Activated T-cell treated with anti-CD3 and anti-CD28 coated beads for 48 hours (primary cell): ENCODE data around the gene ACOT7.

ENCODE experiments used
- DNase-seq: peaks from one replicate; pipeline ENCODE4 v3.0.0-alpha.2; 2020; ENCODE audit warnings: low read depth

ACOT7 gene

DNA sequence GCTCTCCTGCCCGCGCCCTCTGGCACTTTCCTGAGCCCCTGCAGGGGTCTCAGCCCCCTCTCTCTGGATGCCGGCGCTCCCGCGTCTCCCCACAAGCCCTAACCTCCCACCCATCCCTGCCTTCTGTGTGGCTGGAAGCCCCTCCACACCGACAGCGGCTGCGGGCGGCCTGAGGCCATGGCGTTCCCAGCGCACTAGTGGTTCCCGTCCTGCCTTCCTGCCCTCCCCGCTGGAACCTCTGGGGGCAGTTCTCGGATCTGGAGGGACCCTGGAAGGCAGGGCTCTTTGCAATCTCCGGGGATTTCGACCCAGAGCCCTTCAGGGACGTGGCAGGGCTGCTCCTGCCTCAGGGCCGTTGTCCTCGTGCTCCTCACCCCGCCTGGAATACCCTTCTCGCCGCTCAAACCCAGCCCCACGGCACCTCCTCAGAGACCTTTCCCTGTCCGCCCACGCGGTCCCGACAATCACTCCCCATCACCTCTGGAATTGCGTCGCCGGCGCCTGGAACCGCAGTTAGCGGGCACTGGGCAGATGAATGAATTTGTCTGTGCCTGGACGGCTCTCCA lies 30.5 kb upstream of the ACOT7 start:
- DNase-seq = no peak

DNA sequence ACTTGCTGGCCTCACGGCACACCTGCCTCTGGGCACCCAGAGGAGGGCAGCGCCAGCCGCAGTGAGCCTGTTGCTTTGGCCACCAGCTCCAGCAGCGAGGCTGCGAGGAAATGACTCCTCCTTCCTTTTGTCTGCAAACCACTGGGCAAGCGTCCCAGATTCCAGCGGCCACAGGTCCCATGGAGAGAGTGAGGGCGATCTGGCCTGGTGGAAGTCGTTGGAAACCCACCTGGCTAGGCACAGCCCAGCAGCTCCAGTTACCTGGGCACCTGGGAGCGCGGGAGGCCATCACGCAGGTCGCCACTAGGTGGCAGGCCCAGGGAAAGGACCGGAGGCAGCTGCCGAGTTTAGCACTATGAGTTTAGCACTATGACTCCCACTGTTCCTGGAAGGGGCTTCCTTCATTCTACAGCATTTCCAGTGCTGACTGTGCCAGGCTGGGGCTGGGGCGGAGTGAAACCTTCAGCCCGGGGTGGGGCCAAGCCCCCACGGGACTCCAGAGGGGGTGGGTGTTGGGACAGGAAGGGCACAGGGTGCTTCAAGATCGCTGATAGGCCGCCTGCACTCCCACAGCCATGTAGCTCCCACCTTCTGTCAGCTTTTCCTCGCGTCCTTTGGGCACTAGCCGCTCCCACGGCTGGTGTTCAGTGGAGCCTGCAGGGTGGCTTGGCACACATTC lies 29.9 kb upstream of the ACOT7 start:
- DNase-seq = peak; percentile 60

- DNase-seq = no peak
These were observed 27.7 kb upstream of the ACOT7 start for GRCh38 chr1:6421266-6421665.

DNA sequence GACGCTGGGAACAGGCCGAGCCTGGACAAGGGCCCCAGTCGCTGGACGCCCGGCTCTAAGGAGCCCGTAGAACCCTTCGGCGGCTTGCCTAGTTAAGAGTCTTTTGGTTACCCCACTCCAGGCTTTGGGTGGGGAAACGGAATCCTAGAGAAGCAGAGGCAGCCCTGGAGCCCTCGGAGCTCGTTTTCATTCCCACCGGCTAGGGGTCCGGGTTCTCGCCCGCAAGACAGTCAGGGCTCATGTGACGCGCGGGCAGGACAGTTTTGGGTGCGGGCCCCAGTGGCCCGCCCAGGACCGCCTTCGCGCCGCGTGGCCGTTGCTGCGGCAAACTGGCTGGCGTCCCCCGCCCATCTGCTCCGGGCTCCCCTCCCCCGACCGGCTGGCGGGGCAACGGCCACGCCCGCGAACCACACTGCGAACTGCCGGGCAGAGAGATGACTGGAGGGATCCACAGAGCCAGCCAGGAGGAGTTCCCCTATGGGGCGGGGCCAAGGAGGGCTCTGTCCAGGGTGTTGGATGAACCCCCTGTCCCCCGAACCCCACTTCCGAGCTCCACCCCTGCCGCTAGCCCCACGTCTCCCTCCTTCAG lies 27.0 kb upstream of the ACOT7 start:
- DNase-seq = no peak

GRCh38 chr1:6419804-6420453 lies 26.4 kb upstream of the ACOT7 start, which contains the start of gene HES2:
TSS of gene HES2 (minus strand) at chr1:6419919. CDS start at chr1:6419820, 99 bp downstream.
- no peak for DNase-seq

DNA sequence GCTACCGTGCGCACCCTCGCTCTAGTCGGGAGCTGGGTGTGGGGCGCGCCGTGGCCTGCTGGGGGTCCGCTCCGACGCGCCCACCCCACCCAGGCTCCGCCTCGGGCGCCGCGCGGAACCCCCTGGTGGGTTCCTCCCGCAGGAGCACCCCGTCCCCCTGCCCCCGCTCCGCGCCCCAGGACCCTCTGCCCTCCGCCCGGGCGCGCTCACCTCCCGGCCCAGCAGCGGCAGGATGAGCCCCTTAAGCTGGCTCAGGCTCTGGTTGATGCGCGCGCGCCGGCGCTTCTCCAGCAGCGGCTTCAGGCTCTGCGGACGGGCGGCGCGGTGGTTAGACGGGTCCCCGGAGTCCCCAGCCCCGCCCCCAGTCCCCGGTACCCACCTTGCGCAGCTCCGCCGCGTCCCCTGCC lies 25.8 kb upstream of the ACOT7 start:
- no peak for DNase-seq

DNA sequence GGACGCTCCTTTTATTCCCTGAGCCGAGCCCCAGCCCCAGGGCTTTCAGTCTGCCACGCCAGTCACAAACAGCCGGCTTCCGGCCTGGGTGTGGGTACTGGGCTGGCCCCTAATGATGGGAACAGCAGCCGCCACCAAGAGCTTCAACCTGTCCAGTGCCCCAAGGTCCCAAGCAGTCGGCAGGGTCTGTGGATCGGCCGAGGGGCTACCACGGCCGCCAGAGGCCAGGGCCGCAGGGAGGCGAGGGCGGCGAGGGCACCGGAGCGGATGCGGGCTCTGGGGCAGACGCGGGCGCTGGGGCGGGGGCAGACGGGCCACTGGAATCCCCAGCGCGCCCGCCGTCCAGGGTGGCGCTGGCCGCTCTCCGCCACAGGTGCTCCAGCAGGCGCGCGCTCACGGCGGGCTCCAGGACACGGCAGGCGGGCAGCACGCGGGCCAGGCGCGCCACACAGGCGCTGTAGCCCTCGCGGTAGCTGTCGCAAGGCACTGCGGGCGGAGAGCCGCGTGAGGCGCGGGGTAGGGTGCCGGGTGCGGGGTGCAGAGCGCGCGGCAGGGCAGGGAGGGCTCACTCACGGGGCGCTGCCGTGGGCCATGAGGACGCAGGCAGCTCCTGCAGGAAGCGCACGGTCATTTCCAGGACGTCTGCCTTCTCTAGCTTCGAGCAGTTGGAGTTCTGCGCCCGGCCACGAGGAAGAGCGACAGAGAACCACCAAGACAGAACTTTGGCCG lies 25.3 kb upstream of the ACOT7 start:
- no peak for DNase-seq

- no peak for DNase-seq
These were observed 24.5 kb upstream of the ACOT7 start for GRCh38 chr1:6417961-6418667.

DNA sequence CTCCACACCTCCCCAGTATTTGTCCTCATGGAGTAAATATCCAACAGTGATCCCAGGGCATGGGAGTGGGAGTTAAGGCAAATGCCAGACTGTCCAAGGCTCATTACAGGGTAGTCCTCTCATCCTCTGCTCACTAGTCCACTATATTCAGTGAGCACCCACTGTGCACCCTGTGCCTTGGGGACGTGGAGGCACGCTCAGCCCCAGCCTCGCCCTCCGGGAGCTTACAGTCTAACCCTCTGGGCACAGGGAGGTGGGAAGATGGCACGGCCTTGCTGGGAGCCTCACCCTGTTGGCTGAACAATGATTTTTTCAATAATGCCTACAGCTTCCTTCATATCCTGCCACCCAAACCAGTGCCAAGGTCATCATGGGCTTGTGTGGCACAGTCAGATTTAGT lies 23.3 kb upstream of the ACOT7 start:
- DNase-seq = no peak

DNA sequence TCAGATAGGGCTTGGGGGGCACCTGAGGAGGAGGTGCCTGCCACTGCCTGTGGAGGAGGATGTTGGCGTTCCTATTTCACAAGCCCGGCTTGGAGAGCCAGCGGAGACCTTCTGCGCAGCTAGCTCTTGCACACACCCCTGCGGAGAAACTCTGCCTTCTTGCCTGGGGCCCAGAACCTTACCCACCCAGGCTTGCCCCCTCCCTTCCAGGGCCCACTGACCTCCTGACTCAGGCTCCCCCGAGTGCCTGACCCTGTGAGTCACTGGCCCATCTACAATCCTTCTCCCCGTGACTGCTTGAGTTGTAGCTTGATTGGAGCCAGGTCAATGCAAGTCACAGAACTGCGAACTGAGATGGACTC lies 22.7 kb upstream of the ACOT7 start:
- no peak for DNase-seq

DNA sequence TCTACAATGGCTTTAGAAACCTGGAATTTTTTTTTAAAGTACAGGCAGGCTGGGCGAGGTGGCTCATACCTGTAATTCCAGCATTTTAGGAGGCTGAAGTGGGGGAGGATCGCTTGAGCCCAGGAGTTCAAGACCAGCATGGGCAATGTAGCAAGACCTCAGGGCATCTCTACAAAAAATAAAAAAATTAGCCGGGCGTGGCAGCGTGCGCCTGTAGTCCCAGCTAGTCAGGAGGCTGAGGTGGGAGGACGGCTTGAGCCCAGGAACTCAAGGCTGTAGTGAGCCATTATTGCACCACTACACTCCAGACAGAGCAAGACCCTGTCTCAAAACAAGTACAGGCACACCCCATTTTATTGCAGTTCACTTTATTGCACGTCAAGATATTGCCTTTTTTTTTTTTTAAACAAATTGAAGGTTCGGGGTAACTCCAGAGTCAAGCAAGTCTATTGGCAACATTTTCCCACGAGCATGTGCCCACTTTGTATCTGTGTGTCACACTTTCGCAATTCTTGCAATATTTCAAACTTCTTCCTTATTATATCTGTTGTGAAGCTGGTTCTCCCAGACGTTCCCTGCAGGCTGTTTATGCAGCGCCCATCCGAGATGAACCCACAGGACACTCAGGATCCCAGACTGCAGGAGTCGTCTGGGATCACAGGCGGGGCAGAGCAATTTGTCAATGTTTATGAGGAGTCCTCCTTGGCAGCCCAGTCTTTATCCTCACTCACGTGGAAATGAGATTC lies 21.5 kb upstream of the ACOT7 start:
- no peak for DNase-seq

DNA sequence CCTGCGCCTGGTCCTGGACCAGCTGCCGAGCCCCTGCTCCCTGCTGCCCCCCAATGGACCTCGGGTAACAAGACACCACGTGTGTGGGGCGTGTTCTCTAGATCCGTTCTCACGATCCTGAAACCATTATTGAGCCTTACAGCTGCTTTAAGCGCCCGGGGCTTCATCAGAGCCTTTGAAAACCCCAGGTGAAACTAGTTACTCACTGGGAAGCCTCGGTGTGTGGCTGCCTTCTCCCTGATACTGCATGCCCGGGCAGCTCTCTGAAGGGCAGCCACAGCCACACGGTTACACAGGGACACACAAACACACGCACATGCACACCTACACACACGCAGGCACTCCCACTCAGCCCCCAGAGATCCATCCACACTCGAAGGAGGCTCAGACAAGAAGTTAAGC lies 20.9 kb upstream of the ACOT7 start:
- peak; percentile 48 for DNase-seq

GRCh38 chr1:6412896-6413295 lies 19.3 kb upstream of the ACOT7 start:
- no peak for DNase-seq

DNA sequence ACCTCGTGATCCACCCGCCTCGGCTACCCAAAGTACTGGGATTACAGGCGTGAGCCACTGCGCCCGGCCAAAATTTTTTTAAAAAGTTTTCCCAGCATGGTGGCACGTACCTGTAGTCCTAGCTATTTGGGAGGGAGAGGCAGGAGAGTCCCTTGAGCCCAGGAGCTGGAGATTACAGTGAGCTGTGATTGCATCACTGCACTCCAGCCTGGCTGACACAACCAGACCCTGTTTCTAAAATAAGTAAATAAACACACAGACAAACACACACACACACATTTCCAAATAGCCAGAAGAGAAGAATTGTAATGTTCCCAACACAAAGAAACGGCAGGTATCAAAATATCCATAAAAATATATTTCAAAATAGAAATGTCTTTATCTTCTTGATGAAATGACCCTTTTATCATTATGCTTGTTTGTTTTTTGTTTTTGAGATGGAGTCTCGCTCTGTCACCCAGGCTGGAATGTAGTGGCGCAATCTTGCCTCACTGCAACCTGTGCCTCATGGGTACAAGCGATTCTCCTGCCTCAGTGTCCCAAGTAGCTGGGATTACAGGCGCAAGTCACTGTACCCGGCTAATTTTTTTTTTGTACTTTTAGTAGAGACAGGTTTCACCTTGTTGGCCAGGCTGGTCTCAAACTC lies 16.8 kb upstream of the ACOT7 start:
- DNase-seq = no peak

GRCh38 chr1:6409733-6410132 lies 16.2 kb upstream of the ACOT7 start:
- DNase-seq = no peak

DNA sequence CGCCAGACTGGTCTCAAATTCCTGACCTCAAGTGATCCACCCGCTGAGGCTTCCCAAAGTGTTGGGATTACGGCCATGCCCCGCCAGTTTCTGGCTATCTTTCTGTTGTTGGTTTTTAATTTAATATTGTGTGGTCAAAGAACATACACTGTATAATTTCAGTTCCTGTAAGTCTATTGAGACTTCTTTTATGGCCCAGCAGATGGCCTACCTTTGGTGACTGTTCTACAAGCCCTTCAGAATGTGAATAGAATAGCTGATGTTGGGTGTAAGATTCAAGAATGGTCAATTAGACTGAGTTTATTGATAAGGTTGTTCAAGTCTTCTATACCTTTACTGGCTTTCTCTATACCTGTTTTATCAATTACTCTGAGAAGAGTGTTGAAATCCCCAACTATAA lies 15.5 kb upstream of the ACOT7 start:
- no peak for DNase-seq

DNA sequence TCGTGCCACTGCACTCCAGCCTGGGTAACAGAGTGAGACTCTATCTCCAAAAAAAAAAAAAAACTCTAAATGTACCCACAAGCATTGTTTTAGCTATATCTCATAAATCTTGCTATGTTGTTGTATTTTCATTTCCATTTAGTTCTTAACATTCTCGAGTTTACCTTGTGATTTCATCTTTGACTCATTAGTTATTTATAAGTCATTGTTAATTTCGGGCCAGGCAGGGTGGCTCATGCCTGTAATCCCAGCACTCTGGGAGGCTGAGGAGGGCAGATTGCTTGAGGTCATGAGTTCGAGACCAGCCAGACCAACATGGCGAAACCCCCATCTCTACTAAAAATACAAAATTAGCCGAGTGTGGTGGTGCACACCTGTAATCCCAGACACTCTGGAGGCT lies 14.5 kb upstream of the ACOT7 start:
- no peak for DNase-seq

GRCh38 chr1:6401673-6402072 lies 8.1 kb upstream of the ACOT7 start:
- DNase-seq = no peak

DNA sequence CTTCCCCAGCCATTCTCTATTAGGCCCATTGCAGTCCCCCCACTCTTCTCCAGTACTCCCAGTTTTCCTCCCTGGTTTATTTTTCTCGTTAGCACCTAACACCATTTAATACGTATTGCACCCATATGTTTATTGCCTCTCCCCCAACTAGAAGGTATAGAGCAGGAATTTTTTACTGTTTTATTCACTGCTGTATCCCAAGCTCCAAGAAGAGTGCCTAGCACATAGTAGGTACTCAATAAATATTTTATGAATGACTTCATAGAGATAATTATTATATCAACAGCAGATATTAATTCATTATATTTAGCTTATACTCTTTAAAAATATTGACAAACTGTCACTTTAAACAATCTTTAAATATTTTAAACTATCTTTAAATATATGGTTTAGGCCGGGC lies 5.7 kb upstream of the ACOT7 start:
- no peak for DNase-seq

DNA sequence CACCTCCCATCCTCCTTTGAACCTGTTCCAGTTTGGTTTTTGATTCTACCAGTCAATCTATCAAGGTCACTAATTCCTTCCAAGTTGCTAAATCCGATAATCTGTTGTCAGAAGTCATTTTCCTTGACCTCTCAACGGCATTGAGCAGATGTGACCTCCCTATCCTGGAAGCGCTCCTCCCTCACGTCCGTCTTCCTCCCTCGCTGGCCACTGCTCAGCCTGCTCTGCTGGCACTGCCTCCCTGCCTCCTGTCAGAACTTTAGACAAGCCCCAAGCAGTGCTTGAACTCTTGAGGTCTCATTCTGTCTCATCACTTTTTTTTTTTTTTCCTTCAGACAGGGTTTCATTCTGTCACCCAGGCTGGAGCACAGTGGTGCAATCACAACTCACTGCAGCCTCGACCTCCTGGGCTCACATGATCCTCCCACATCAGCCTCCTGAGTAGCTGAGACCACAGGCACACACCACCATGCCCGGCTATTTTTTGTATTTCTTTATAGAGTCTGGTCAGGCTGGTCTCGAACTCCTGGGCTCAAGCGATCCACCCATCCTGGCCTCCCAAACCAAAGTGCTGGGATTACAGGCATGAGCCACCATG lies 4.4 kb upstream of the ACOT7 start:
- no peak for DNase-seq
